ENCODE measurements around the gene PPIL1. TPM values are rescaled to one million over a fixed set of nuclear protein-coding genes. Genes with fewer than 3 reads are reported as not detected.
A peak's percentile ranks its signal among the peaks of the same experiment; 100 is the strongest.

Gene PPIL1
- total RNA-seq, 2 donors from 2014 or later: 12.0 to 12.9 TPM

GRCh38 chr6:36862164-36862847 is 12.3 kb downstream of the PPIL1 start:
- ATAC-seq (ENCODE audit: insufficient number of reproducible peaks, low FRiP score, low read depth): no peak
- Histone ChIP-seq H3K9me3 (no peaks in the 10 kb centered on the region), H3K27me3 (replicated peaks; ENCODE audit: insufficient read depth) (no peaks in the 10 kb centered on the region), H3K4me1 (ENCODE audit: control insufficient read depth in 1 of 2, low read depth in 2 of 2) (peaks cover 2 to 9% of the 10 kb centered on the region in 2 donors), H3K27ac (no peak overlapping the region), H3K36me3 (no peaks in the 10 kb centered on the region), H3K4me3 (no peak overlapping the region)
- TF ChIP-seq CTCF (IDR thresholded peaks at IDR 0.05): no peak
- DNase-seq (ENCODE audit: low spot score): no peak

GRCh38 chr6:36860126-36860525 is 14.5 kb downstream of the PPIL1 start:
- H3K4me1 ChIP-seq (ENCODE audit: control insufficient read depth in 1 of 2, low read depth in 2 of 2): peaks cover 2 to 9% of the 10 kb centered on the region in 2 donors
- no peak overlapping the region for H3K4me3 ChIP-seq
- H3K27ac ChIP-seq: no peak overlapping the region
- ATAC-seq (ENCODE audit: insufficient number of reproducible peaks, low FRiP score, low read depth) (no peak), DNase-seq (ENCODE audit: low spot score) (no peak)
- no peaks in the 10 kb centered on the region for H3K9me3 ChIP-seq
- TF ChIP-seq CTCF (IDR thresholded peaks at IDR 0.05): no peak
- no peaks in the 10 kb centered on the region for H3K27me3 ChIP-seq (replicated peaks; ENCODE audit: insufficient read depth)
- peaks cover 2% of the 10 kb centered on the region for H3K36me3 ChIP-seq

DNA sequence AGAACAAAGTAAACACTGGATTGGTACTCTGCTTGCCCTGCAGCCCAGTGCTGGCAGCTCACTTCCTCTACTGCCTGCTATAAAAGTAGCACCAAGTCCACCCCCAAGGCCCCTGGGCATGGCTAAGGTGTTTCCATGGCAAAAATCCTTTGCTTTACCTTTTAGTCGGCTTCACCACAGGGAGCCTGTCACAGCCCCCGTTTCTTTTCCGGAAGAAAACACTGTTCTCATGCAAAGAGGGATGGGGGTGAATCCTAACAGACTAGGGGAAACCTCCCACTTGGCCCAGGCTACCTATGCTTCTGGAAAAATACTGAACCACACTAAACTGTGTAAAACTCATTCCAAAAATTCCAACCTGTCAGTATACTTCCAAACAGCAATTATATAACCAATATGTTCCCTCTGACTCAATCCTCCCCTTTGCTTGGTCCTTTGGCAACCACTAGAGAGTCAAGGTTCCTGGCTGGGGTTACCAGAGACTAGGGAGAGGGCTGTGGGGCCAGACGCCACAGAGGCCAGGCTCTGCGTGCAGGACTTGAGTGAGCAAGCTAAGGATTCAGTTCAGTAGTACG is 16.1 kb downstream of the PPIL1 start:
- Histone ChIP-seq H3K36me3 (peaks cover 2% of the 10 kb centered on the region), H3K4me1 (ENCODE audit: control insufficient read depth in 1 of 2, low read depth in 2 of 2) (peaks cover 5 to 17% of the 10 kb centered on the region in 2 donors), H3K4me3 (no peak overlapping the region), H3K27ac (peak overlapping the region in 1 of 2 donors; percentile 29), H3K9me3 (no peaks in the 10 kb centered on the region), H3K27me3 (replicated peaks; ENCODE audit: insufficient read depth) (no peaks in the 10 kb centered on the region)
- DNase-seq (ENCODE audit: low spot score): no peak
- no peak for TF ChIP-seq CTCF (IDR thresholded peaks at IDR 0.05)
- no peak for ATAC-seq (ENCODE audit: insufficient number of reproducible peaks, low FRiP score, low read depth)

DNA sequence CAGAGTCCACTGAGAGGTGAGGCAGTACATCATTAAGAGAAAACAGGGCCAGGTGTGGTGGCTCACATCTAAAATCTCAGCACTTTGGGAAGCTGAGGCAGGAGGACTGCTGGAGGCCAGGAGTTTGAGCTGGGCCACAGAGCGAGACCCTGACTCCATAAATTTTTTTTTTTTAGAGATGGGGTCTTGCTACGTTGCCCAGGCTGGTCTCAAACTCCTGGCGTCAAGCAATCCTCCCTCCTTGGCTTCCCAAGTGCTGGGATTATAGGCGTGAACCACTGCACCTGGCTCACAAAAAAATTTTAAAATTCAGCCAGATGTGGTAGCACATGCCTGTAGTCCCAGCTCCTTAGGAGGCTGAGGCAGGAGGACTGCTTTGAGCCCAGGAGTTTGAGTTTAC is 17.3 kb downstream of the PPIL1 start:
- peaks cover 8 to 26% of the 10 kb centered on the region in 2 donors for H3K4me1 ChIP-seq (ENCODE audit: control insufficient read depth in 1 of 2, low read depth in 2 of 2)
- no peak overlapping the region for H3K27ac ChIP-seq
- no peaks in the 10 kb centered on the region for H3K9me3 ChIP-seq
- no peaks in the 10 kb centered on the region for H3K27me3 ChIP-seq (replicated peaks; ENCODE audit: insufficient read depth)
- DNase-seq (ENCODE audit: low spot score) (no peak), ATAC-seq (ENCODE audit: insufficient number of reproducible peaks, low FRiP score, low read depth) (no peak)
- H3K4me3 ChIP-seq: no peak overlapping the region
- no peak for TF ChIP-seq CTCF (IDR thresholded peaks at IDR 0.05)
- H3K36me3 ChIP-seq: peaks cover 2% of the 10 kb centered on the region

DNA sequence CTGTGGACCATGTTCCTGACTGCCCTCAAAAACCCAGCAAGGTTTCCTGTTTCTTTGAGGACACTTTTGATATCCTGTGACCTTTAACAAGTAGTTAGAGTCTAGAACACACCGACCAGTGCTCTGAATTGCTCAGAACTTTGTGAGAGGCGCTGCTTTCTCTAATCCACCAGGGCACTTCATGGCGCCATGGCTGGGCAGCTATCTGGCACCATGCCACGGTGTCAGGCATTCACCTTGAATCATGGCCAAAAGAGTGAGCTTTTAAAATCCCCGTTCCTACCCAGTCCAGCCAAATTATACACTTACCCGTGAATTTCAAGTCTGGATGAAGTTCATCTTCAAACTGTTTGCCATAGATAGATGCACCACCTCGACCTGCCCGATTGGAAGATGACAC is 18.3 kb downstream of the PPIL1 start:
- no peak for TF ChIP-seq CTCF (IDR thresholded peaks at IDR 0.05)
- no peak overlapping the region for H3K27ac ChIP-seq
- peaks cover 2% of the 10 kb centered on the region for H3K36me3 ChIP-seq
- peaks cover 8 to 37% of the 10 kb centered on the region in 2 donors for H3K4me1 ChIP-seq (ENCODE audit: control insufficient read depth in 1 of 2, low read depth in 2 of 2)
- no peaks in the 10 kb centered on the region for H3K9me3 ChIP-seq
- no peaks in the 10 kb centered on the region for H3K27me3 ChIP-seq (replicated peaks; ENCODE audit: insufficient read depth)
- H3K4me3 ChIP-seq: no peak overlapping the region
- no peak for ATAC-seq (ENCODE audit: insufficient number of reproducible peaks, low FRiP score, low read depth)
- no peak for DNase-seq (ENCODE audit: low spot score)
